ENCODE measurements around the gene SPATA32. TPM values are rescaled to one million over a fixed set of nuclear protein-coding genes. Genes with fewer than 3 reads are reported as not detected.
A peak's percentile ranks its signal among the peaks of the same experiment; 100 is the strongest.

Gene SPATA32
- total and polyA plus RNA-seq, 7 donors = 0.11 TPM; not detected in 6

DNA sequence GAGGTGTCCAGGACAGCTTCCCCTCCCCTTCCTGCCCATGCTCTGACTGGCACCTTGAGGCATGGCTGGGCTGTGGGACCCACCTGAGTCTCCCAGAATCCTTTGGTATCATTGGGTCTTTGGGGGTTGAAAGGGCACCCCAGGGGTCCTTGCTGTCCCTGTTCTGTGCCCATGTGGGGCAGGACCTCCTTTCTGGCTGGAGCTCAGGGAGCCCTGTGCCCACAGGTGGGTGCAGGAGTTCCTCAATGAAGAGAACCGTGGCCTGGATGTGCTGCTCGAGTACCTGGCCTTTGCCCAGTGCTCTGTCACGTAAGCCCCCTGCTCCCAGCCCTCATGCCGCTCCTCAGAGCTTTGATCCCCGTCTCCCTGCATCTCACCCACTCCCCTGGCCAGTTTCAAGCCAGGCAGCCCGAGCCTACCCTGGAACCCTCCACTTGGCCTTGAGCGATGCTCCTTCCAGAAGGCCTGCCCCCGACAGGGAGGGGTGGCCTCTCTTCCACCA is 28.4 kb downstream of the SPATA32 start:
- ATAC-seq = no peak
- peaks cover 4% of the 10 kb centered on the region for H3K4me1 ChIP-seq

DNA sequence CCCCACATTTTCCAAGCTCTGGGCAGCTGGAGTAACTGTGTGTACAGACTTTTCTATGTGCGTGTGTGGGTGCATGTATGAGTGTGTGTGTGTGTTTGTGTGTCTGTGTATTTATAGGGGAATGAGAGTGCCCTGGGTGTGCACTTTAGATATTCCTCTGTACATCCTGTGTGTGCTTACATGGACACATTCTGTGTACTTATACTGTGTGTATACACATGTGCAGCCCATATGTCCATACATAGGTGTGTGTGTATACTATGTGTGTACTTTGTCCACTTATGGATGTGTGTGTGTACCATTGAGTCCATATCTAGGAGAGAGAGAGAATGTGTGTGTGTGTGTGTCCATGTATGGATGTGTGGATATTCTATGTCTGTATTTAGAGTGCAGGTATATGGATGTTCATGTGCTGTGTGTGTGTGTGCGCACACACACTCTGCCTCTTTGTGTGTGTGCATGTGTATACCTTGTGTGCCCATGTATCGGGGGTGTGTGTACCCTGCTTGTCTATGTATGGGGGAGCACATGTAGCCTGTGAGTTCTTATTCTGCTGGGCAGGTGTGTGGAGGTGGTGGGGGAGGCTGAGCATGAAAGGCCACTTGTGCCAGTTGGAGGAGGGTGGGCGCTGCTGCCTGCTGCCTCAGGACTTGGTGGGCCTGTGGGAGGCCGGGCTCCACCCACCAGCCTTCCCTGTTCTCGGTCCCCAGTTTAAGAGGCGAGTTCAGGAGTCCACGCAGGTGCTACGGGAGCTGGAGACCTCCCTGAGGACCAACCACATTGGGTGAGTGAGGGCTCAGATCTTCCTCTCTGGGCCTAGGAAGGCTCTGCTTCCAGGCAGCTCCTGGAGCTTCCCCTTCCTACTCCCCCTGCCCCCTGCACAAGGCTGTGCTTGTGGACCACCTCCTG is 29.1 kb downstream of the SPATA32 start:
- H3K27ac ChIP-seq = no peak overlapping the region
- 93 to 98% (median 98%) methylated on average over 9 of the region's 9 CpGs for WGBS, 3 donors
- no peaks in the 10 kb centered on the region for H3K27me3 ChIP-seq (ENCODE audit: insufficient read depth in 3 of 3, low read length in 2 of 3)
- H3K4me1 ChIP-seq = peaks cover 11% of the 10 kb centered on the region
- H3K36me3 ChIP-seq (ENCODE audit: insufficient read depth in 1 of 2, low read depth in 1 of 2) = no peaks in the 10 kb centered on the region
- ATAC-seq = no peak
- no peak overlapping the region for H3K4me3 ChIP-seq
- TF ChIP-seq, protein P1, sequence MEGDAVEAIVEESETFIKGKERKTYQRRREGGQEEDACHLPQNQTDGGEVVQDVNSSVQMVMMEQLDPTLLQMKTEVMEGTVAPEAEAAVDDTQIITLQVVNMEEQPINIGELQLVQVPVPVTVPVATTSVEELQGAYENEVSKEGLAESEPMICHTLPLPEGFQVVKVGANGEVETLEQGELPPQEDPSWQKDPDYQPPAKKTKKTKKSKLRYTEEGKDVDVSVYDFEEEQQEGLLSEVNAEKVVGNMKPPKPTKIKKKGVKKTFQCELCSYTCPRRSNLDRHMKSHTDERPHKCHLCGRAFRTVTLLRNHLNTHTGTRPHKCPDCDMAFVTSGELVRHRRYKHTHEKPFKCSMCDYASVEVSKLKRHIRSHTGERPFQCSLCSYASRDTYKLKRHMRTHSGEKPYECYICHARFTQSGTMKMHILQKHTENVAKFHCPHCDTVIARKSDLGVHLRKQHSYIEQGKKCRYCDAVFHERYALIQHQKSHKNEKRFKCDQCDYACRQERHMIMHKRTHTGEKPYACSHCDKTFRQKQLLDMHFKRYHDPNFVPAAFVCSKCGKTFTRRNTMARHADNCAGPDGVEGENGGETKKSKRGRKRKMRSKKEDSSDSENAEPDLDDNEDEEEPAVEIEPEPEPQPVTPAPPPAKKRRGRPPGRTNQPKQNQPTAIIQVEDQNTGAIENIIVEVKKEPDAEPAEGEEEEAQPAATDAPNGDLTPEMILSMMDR (IDR thresholded peaks at IDR 0.05) = no peak
- no peak for DNase-seq
- intact Hi-C loops (cut with DNase I) = no loop called here
- no peaks in the 10 kb centered on the region for H3K9me3 ChIP-seq

More for the DNA sequence above, 28.4 kb downstream of the SPATA32 start:
- Histone ChIP-seq H3K27me3 (ENCODE audit: insufficient read depth in 3 of 3, low read length in 2 of 3) (peaks cover 0 to under 1% (median 0%) of the 10 kb centered on the region in 3 donors), H3K27ac (no peak overlapping the region), H3K4me3 (no peak overlapping the region), H3K9me3 (no peaks in the 10 kb centered on the region), H3K36me3 (ENCODE audit: insufficient read depth in 1 of 2, low read depth in 1 of 2) (no peaks in the 10 kb centered on the region)
- intact Hi-C loops (cut with DNase I) = no loop called here
- DNase-seq = no peak
- WGBS, 3 donors = 86 to 93% (median 92%) methylated on average over 7 to 8 of the region's 8 CpGs
- TF ChIP-seq, protein P1 (IDR thresholded peaks at IDR 0.05) = no peak

DNA sequence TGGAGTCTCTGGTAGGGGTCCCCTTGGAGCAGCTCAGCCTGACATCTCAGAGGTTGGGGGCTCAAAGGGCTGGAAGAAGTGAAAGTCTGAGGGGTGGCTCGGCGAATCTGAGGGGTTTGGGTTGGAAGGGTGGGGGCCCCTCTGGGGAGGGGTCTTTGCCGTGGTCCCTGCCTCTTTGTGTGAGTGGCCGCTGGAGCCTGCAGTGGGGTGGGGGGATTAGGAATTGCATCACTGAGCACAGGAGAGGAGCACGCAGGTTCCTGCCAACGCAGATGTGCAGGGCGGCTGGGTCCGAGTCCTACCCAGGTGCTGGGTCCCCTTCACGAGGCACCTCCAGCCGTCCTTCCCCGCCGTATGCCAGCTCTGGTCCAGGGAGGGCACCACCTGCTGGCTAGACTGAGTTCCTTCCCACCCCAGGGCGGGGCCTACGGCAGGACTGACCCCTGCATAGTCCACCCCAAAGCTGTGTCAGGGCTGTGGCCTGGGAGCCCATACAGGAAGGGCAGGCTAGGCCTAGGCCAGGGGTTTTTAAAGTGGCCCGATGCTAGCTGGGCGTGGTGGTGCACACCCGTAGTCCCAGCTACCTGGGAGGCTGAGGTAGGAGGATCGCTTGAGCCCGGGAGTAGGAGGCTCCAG is 30.3 kb downstream of the SPATA32 start:
- peaks cover 15% of the 10 kb centered on the region for H3K4me1 ChIP-seq
- no peak overlapping the region for H3K4me3 ChIP-seq
- WGBS, 3 donors = 78 to 84% (median 81%) methylated on average over 19 of the region's 19 CpGs
- H3K9me3 ChIP-seq = no peaks in the 10 kb centered on the region
- TF ChIP-seq, protein P1 (IDR thresholded peaks at IDR 0.05) = no peak
- intact Hi-C loops (cut with DNase I) = no loop called here
- ATAC-seq = no peak
- no peaks in the 10 kb centered on the region for H3K27me3 ChIP-seq (ENCODE audit: insufficient read depth in 3 of 3, low read length in 2 of 3)
- no peak for DNase-seq
- no peak overlapping the region for H3K27ac ChIP-seq
- no peaks in the 10 kb centered on the region for H3K36me3 ChIP-seq (ENCODE audit: insufficient read depth in 1 of 2, low read depth in 1 of 2)

DNA sequence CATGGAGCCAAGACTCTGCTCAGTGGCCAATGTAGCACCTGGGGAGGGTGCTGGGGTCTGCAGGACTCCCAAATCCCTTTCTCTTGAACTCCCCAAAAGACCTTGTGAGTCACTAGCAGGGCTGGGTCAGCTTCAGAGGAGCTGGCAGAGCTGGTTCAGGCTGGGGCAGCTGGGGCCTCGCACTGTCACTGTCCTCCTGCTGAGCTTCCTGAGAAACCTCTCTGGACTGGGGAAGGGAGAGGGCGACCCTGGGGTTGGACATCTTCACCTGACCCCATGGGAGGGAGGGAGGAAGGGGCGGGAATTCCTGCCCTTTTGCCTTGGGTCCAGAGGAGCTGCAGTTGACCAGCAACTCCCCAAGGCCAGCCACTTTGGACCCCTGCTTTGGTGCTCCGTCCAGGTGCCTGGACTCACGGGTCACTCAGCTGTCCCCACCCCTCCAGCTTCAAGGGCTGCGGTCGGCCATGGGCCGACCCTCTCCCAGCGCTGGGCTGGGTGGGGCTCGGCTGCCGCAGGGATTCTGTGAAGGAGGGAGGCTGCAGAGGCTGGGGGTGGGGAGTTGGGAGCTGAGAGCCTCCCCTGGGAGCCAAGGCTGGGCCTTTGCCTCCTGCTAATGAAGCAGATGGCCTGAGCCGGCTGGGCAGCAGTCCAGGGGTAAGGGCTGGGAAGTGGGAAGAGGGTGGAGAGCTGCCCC is 31.0 kb downstream of the SPATA32 start:
- H3K36me3 ChIP-seq (ENCODE audit: insufficient read depth in 1 of 2, low read depth in 1 of 2) = no peaks in the 10 kb centered on the region
- no peak overlapping the region for H3K4me3 ChIP-seq
- intact Hi-C loops (cut with DNase I) = no loop called here
- TF ChIP-seq, protein P1 (IDR thresholded peaks at IDR 0.05) = no peak
- H3K4me1 ChIP-seq = peaks cover 15% of the 10 kb centered on the region
- peak; percentile 45 to 83 for DNase-seq
- H3K27ac ChIP-seq = no peak overlapping the region
- no peaks in the 10 kb centered on the region for H3K27me3 ChIP-seq (ENCODE audit: insufficient read depth in 3 of 3, low read length in 2 of 3)
- no peak for ATAC-seq
- WGBS, 3 donors = 27 to 62% (median 44%) methylated on average over 11 to 12 of the region's 12 CpGs
- no peaks in the 10 kb centered on the region for H3K9me3 ChIP-seq

Data from psoas muscle (tissue), 8 donors.